HepG2 (cell line): ENCODE results near the gene FAAP20. TPM values are rescaled to one million over a fixed set of nuclear protein-coding genes. Genes with fewer than 3 reads are reported as not detected.

Experiments used
- ATAC-seq: fragments of 200-7000 bp; cut with Tn5 transposase; 3 replicates; pipeline ENCODE4 v1.9.1; 2020; ENCODE audit warnings: mild to moderate bottlenecking, moderate library complexity
- BruUV-seq: library from RNA; stranded (reverse); fragments of 400-500 nt; replicated peaks from 2 replicates; lab custom pipeline; 2021; lab: Mats Ljungman, UMichigan
- CTCF ChIA-PET: fragments of 300-600 bp; formaldehyde crosslinking; extraction: SDS; loops from one replicate; lab custom pipeline; 2021; ENCODE audit warnings: low total read pairs, inconsistent platforms, low intra/inter-chr PET ratio; lab: Yijun Ruan, JAX
- POLR2A ChIA-PET: fragments of 350-600 bp; sonication (Branson Sonifier 250); formaldehyde crosslinking; loops from one replicate; lab custom pipeline; 2020; ENCODE audit warnings: antibody characterized with exemption, inconsistent platforms; lab: Yijun Ruan, JAX
- DNase-seq: peaks from one replicate; pipeline ENCODE4 v3.0.0-alpha.2; 2015; ENCODE audit warnings: low spot score
- FAIRE-seq: peaks from 3 replicates; lab custom pipeline; 2011; peaks lifted over from hg19 to GRCh38; lab: Jason Lieb, UNC
- H2AFZ ChIP-seq: one replicate; pipeline ENCODE4 v1.6.1; 2011; ENCODE audit warnings: low read length, inconsistent platforms
- H3K27ac ChIP-seq: fragments of 300-600 bp; 3 replicates; pipeline ENCODE4 v1.8.0; 2011; ENCODE audit warnings: mixed run types, mild to moderate bottlenecking, mixed read lengths, low read length, inconsistent platforms; ENCODE audit not compliant: insufficient read depth; ENCODE audit errors: extremely low read length
- H3K27me3 ChIP-seq, 2 experiments: fragments of 200-600 bp in 1 of 2; 2 replicates in 1 of 2; 3 replicates in 1 of 2; pipeline versions ENCODE4 v1.6.0 to v1.8.0; 2011; ENCODE audit warnings: low read length in 2 of 2, mild to moderate bottlenecking in 2 of 2, moderate library complexity in 2 of 2, inconsistent platforms in 1 of 2; ENCODE audit not compliant: insufficient read depth in 2 of 2, control insufficient read depth in 1 of 2
- H3K36me3 ChIP-seq, 2 experiments: fragments of 200-600 bp in 1 of 2; replicated peaks in 1 of 2; 2 replicates in 1 of 2; 3 replicates in 1 of 2; pipeline versions ENCODE4 v1.5.1 to v1.8.0; 2011; ENCODE audit warnings: low read length in 2 of 2, inconsistent platforms in 1 of 2; ENCODE audit not compliant: insufficient read depth in 2 of 2, control insufficient read depth in 1 of 2
- H3K4me1 ChIP-seq: 2 replicates; pipeline ENCODE4 v1.5.1; 2012; ENCODE audit warnings: low read length, inconsistent platforms; ENCODE audit not compliant: insufficient read depth
- H3K4me2 ChIP-seq: 2 replicates; pipeline ENCODE4 v1.6.0; 2011; ENCODE audit warnings: low read depth, low read length, inconsistent platforms
- H3K4me3 ChIP-seq, 3 experiments: fragments of 200-600 bp in 1 of 3; sonication (generic), shearing (Covaris generic) in 1 of 3; replicated peaks in 1 of 3; 2 replicates each; pipeline ENCODE4 v1.5.1; 2011 to 2016; ENCODE audit warnings: low read length in 3 of 3, inconsistent platforms in 2 of 3, low read depth in 2 of 3, mild to moderate bottlenecking in 2 of 3, control low read depth in 1 of 3, mixed read lengths in 1 of 3; ENCODE audit not compliant: insufficient read depth in 1 of 3
- H3K79me2 ChIP-seq: one replicate; pipeline ENCODE4 v1.6.1; 2011; ENCODE audit warnings: low read length, inconsistent platforms; ENCODE audit not compliant: insufficient read depth
- H3K9ac ChIP-seq: 2 replicates; pipeline ENCODE4 v1.6.0; 2011; ENCODE audit warnings: mild to moderate bottlenecking, low read depth, low read length, inconsistent platforms; ENCODE audit not compliant: insufficient read depth
- H3K9me3 ChIP-seq: 2 replicates; pipeline ENCODE4 v1.5.1; 2012; ENCODE audit warnings: mild to moderate bottlenecking, low read length
- H4K20me1 ChIP-seq: 2 replicates; pipeline ENCODE4 v1.6.0; 2011; ENCODE audit warnings: inconsistent platforms, mild to moderate bottlenecking, low read length, moderate library complexity; ENCODE audit not compliant: insufficient read depth
- ARNT2 ChIP-seq: sonication (generic); formaldehyde crosslinking; IDR thresholded peaks from 2 replicates; pipeline ENCODE4 v1.8.0; 2022; ENCODE audit warnings: mild to moderate bottlenecking, low read depth, missing genetic modification reagents, moderate library complexity
- ATAD3A ChIP-seq: sonication (generic); formaldehyde crosslinking; IDR thresholded peaks from 2 replicates; pipeline ENCODE4 v1.4.0; 2020; ENCODE audit warnings: missing genetic modification reagents
- KDM2A ChIP-seq: sonication (generic); formaldehyde crosslinking; IDR thresholded peaks from 2 replicates; pipeline ENCODE4 v1.4.0; 2020; ENCODE audit warnings: low read depth, missing genetic modification reagents, borderline replicate concordance
- RFXAP ChIP-seq: sonication (generic); formaldehyde crosslinking; IDR thresholded peaks from 2 replicates; pipeline ENCODE4 v1.4.0; 2020; ENCODE audit warnings: missing genetic modification reagents, borderline replicate concordance
- ZBTB38 ChIP-seq: sonication (generic); formaldehyde crosslinking; IDR thresholded peaks from 2 replicates; pipeline ENCODE4 v1.5.1; 2020; ENCODE audit warnings: mild to moderate bottlenecking, missing genetic modification reagents
- WGBS: methylation state at CpG from one replicate; pipeline ENCODE4 v1.1.6; 2017; ENCODE audit warnings: low lambda C conversion rate; 5-methylcytosine and 5-hydroxymethylcytosine counted together
- in situ Hi-C: cut with HindIII; loops from 2 replicates; pipeline ENCODE4 v1.10.0; 2017; ENCODE audit warnings: low pct_unique_long_range_greater_than_20kb; ENCODE audit not compliant: extremely low pct_ligation_motif_present
- intact Hi-C: fragments of 100-400 bp; cut with micrococcal nuclease; formaldehyde crosslinking; loops from one replicate; pipeline ENCODE4 v1.10.0; 2022; ENCODE audit not compliant: unreplicated experiment
- polyA plus RNA-seq, 8 experiments: library from polyadenylated mRNA; depleted of rRNA in 3 of 8; stranded (reverse) in 7 of 8; unstranded in 1 of 8; fragments of >200 nt; fragmentation: Illumina TruSeq in 4 of 8; extraction: Trizol in 4 of 8; gene quantifications; 2 replicates each; pipeline versions ENCODE4 v1.2.1 to v1.2.3, GENCODE V29; 2011 to 2016; ENCODE audit warnings: low read depth in 4 of 8, missing spikeins in 1 of 8, mixed read lengths in 1 of 8; ENCODE audit not compliant: insufficient read depth in 1 of 8
- total RNA-seq, 5 experiments: library from RNA; depleted of rRNA; stranded (reverse); fragments of >200 nt; fragmentation: Illumina TruSeq; extraction: Trizol; gene quantifications; 2 replicates each; pipeline ENCODE4 v1.2.3, GENCODE V29; 2016; ENCODE audit warnings: low read depth in 1 of 5
- TF ChIP-seq, protein P1 (sequence below): sonication (generic); formaldehyde crosslinking; IDR thresholded peaks from 2 replicates; pipeline ENCODE4 v1.4.0; 2020; ENCODE audit warnings: mild to moderate bottlenecking, missing genetic modification reagents
- TF ChIP-seq, protein P2 (sequence below): sonication (generic); formaldehyde crosslinking; IDR thresholded peaks from 2 replicates; pipeline ENCODE4 v1.4.0; 2020; ENCODE audit warnings: missing genetic modification reagents
- TF ChIP-seq, protein P3 (sequence below): sonication (generic); formaldehyde crosslinking; IDR thresholded peaks from 2 replicates; pipeline ENCODE4 v1.4.0; 2020; ENCODE audit warnings: missing genetic modification reagents, low read depth, mild to moderate bottlenecking, borderline replicate concordance
- TF ChIP-seq, protein P4 (sequence below): IDR thresholded peaks from 2 replicates; pipeline ENCODE4 v1.6.1; 2016
- TF ChIP-seq, protein P5 (sequence below): sonication (generic); formaldehyde crosslinking; IDR thresholded peaks from 2 replicates; pipeline ENCODE4 v1.4.0; 2020; ENCODE audit warnings: missing genetic modification reagents, mild to moderate bottlenecking, borderline replicate concordance

FAAP20 gene
- total and polyA plus RNA-seq, 2 of the 13 experiments (the other 11 are each of a cell fraction or from before 2014, with no cell fraction given) = 9.6 to 10.8 TPM

DNA sequence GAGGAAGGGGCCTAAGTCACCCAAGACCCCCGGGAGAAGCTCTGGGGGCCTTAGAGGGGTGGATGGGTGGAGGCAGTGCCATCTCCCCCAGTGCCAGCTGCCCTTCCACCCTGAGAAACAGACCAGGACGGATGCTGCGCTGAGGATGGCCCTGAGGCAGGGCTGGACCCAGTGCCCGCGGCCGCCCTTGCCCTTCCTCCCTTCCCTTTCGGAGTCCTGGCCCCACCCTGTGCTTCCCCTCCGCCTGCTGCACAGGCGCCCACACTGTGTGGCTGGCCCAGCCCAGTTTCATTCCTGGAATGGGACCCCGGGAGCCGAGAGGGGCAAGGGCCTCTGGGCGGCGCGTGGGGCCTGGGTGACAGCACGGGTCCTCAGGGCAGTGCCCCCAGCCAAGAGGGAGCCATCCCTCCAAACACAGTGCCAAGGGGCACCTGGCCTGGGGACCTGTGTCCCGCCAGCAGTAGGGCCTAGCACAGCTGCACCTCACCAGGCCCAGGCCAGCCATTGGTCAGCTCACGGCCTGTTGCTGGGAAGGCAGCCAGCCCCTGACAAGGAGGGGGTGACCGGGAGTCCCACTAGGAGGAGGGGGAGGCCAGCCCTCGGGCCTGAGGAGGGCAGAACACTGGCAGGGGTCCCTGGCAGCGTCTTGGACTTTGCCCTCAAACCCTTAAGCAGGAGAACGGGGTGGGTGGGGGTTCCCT, 20.1 kb upstream of the FAAP20 start:
- Histone ChIP-seq H3K9ac (peak overlapping the region; percentile 57), H3K27ac (no peak overlapping the region), H3K9me3 (no peaks in the 10 kb centered on the region), H2AFZ (no peak overlapping the region), H3K4me1 (peaks cover 65% of the 10 kb centered on the region), H3K27me3 (peaks cover 2 to 15% of the 10 kb centered on the region in 2 experiments; a peak in 2 of 5 replicates), H3K4me3 (peak overlapping the region; percentile 53 to 64 (median 54)), H3K36me3 (no peaks in the 10 kb centered on the region), H4K20me1 (no peaks in the 10 kb centered on the region), H3K79me2 (no peaks in the 10 kb centered on the region), H3K4me2 (peak overlapping the region; percentile 95)
- ATAC-seq = peak; percentile 64
- no peak for FAIRE-seq
- CTCF ChIA-PET = no interaction called here
- POLR2A ChIA-PET = interaction anchor here (0.7 to 1.4 kb wide), 4 partner anchors 16 to 20 kb away, joined by 3 to 4 read pairs (median 3); partner anchors contain the start of gene FAAP20
- intact Hi-C loops (no loop called here), in situ Hi-C loops (no loop called here)
- WGBS = 1% methylated on average over 13 of the region's 21 CpGs
- BruUV-seq = no TSS peak
- no peak for DNase-seq
- TF ChIP-seq, protein P1, sequence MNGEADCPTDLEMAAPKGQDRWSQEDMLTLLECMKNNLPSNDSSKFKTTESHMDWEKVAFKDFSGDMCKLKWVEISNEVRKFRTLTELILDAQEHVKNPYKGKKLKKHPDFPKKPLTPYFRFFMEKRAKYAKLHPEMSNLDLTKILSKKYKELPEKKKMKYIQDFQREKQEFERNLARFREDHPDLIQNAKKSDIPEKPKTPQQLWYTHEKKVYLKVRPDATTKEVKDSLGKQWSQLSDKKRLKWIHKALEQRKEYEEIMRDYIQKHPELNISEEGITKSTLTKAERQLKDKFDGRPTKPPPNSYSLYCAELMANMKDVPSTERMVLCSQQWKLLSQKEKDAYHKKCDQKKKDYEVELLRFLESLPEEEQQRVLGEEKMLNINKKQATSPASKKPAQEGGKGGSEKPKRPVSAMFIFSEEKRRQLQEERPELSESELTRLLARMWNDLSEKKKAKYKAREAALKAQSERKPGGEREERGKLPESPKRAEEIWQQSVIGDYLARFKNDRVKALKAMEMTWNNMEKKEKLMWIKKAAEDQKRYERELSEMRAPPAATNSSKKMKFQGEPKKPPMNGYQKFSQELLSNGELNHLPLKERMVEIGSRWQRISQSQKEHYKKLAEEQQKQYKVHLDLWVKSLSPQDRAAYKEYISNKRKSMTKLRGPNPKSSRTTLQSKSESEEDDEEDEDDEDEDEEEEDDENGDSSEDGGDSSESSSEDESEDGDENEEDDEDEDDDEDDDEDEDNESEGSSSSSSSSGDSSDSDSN (CRISPR knock-in tag) = peak; percentile 61
- TF ChIP-seq KDM2A (CRISPR knock-in tag) (peak; percentile 4; the same call in 1 of the 2 replicates), ZBTB38 (0 out of 2 replicates have a peak, but pooled peaks have one; percentile 27), ARNT2 (CRISPR knock-in tag) (no peak), ATAD3A (CRISPR knock-in tag) (no peak), RFXAP (peak; percentile 91)
- TF ChIP-seq, protein P2, sequence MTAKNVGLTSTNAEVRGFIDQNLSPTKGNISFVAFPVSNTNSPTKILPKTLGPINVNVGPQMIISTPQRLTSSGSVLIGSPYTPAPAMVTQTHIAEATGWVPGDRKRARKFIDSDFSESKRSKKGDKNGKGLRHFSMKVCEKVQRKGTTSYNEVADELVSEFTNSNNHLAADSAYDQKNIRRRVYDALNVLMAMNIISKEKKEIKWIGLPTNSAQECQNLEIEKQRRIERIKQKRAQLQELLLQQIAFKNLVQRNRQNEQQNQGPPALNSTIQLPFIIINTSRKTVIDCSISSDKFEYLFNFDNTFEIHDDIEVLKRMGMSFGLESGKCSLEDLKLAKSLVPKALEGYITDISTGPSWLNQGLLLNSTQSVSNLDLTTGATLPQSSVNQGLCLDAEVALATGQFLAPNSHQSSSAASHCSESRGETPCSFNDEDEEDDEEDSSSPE (CRISPR knock-in tag) = no peak
- TF ChIP-seq, protein P3, sequence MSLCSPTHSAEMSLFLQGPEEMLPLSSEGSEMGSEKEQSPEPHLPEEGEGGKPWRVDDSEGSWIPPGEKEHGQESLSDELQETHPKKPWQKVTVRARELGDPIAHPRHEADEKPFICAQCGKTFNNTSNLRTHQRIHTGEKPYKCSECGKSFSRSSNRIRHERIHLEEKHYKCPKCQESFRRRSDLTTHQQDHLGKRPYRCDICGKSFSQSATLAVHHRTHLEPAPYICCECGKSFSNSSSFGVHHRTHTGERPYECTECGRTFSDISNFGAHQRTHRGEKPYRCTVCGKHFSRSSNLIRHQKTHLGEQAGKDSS (CRISPR knock-in tag) = peak; percentile 26; the same call in 1 of the 2 replicates
- TF ChIP-seq, protein P4, sequence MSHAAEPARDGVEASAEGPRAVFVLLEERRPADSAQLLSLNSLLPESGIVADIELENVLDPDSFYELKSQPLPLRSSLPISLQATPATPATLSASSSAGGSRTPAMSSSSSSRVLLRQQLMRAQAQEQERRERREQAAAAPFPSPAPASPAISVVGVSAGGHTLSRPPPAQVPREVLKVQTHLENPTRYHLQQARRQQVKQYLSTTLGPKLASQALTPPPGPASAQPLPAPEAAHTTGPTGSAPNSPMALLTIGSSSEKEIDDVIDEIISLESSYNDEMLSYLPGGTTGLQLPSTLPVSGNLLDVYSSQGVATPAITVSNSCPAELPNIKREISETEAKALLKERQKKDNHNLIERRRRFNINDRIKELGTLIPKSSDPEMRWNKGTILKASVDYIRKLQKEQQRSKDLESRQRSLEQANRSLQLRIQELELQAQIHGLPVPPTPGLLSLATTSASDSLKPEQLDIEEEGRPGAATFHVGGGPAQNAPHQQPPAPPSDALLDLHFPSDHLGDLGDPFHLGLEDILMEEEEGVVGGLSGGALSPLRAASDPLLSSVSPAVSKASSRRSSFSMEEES (CRISPR knock-in tag) = no peak
- TF ChIP-seq, protein P5, sequence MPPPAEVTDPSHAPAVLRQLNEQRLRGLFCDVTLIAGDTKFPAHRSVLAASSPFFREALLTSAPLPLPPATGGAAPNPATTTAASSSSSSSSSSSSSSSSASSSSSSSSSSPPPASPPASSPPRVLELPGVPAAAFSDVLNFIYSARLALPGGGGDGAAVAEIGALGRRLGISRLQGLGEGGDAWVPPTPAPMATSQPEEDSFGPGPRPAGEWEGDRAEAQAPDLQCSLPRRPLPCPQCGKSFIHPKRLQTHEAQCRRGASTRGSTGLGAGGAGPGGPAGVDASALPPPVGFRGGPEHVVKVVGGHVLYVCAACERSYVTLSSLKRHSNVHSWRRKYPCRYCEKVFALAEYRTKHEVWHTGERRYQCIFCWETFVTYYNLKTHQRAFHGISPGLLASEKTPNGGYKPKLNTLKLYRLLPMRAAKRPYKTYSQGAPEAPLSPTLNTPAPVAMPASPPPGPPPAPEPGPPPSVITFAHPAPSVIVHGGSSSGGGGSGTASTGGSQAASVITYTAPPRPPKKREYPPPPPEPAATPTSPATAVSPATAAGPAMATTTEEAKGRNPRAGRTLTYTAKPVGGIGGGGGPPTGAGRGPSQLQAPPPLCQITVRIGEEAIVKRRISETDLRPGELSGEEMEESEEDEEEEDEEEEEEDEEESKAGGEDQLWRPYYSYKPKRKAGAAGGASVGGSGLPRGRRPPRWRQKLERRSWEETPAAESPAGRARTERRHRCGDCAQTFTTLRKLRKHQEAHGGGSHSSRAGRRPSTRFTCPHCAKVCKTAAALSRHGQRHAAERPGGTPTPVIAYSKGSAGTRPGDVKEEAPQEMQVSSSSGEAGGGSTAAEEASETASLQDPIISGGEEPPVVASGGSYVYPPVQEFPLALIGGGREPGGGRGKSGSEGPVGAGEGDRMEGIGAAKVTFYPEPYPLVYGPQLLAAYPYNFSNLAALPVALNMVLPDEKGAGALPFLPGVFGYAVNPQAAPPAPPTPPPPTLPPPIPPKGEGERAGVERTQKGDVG = 0 out of 2 replicates have a peak, but pooled peaks have one; percentile 40
